Measurements from ENCODE around the gene USP24. TPM values are rescaled to one million over a fixed set of nuclear protein-coding genes. Genes with fewer than 3 reads are reported as not detected.

Gene USP24
- total and polyA plus RNA-seq, 10 of the 15 experiments (the other 5 are each of a cell fraction or from before 2014, with no cell fraction given) = 4.6 to 36.5 (median 25.3) TPM

GRCh38 chr1:55040083-55040932, 174.9 kb downstream of the USP24 start (continued):
- TF ChIP-seq, protein P1, sequence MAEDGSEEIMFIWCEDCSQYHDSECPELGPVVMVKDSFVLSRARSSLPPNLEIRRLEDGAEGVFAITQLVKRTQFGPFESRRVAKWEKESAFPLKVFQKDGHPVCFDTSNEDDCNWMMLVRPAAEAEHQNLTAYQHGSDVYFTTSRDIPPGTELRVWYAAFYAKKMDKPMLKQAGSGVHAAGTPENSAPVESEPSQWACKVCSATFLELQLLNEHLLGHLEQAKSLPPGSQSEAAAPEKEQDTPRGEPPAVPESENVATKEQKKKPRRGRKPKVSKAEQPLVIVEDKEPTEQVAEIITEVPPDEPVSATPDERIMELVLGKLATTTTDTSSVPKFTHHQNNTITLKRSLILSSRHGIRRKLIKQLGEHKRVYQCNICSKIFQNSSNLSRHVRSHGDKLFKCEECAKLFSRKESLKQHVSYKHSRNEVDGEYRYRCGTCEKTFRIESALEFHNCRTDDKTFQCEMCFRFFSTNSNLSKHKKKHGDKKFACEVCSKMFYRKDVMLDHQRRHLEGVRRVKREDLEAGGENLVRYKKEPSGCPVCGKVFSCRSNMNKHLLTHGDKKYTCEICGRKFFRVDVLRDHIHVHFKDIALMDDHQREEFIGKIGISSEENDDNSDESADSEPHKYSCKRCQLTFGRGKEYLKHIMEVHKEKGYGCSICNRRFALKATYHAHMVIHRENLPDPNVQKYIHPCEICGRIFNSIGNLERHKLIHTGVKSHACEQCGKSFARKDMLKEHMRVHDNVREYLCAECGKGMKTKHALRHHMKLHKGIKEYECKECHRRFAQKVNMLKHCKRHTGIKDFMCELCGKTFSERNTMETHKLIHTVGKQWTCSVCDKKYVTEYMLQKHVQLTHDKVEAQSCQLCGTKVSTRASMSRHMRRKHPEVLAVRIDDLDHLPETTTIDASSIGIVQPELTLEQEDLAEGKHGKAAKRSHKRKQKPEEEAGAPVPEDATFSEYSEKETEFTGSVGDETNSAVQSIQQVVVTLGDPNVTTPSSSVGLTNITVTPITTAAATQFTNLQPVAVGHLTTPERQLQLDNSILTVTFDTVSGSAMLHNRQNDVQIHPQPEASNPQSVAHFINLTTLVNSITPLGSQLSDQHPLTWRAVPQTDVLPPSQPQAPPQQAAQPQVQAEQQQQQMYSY (CRISPR knock-in tag; IDR thresholded peaks at IDR 0.05) = no peak

DNA sequence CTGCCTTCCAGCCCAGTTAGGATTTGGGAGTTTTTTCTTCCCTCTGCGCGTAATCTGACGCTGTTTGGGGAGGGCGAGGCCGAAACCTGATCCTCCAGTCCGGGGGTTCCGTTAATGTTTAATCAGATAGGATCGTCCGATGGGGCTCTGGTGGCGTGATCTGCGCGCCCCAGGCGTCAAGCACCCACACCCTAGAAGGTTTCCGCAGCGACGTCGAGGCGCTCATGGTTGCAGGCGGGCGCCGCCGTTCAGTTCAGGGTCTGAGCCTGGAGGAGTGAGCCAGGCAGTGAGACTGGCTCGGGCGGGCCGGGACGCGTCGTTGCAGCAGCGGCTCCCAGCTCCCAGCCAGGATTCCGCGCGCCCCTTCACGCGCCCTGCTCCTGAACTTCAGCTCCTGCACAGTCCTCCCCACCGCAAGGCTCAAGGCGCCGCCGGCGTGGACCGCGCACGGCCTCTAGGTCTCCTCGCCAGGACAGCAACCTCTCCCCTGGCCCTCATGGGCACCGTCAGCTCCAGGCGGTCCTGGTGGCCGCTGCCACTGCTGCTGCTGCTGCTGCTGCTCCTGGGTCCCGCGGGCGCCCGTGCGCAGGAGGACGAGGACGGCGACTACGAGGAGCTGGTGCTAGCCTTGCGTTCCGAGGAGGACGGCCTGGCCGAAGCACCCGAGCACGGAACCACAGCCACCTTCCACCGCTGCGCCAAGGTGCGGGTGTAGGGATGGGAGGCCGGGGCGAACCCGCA, 175.7 kb downstream of the USP24 start, which contains the start of gene PCSK9:
PCSK9 (plus strand) TSS at position 207 of the 741 bp plus-strand sequence; CDS start at position 497, 290 bp downstream.
- BruUV-seq (replicated peaks) = no TSS peak
- TF ChIP-seq BMI1 (IDR thresholded peaks at IDR 0.05; ENCODE audit: borderline replicate concordance) (no peak), HDAC6 (IDR thresholded peaks at IDR 0.05; ENCODE audit: unreplicated experiment) (no peak), JUNB (IDR thresholded peaks at IDR 0.05) (no peak), EGR1 (IDR thresholded peaks at IDR 0.05; ENCODE audit: borderline replicate concordance in 1 of 2, low read depth in 2 of 2, low read length in 2 of 2) (no peak), NFIC (IDR thresholded peaks at IDR 0.05; ENCODE audit: low read depth, low read length) (no peak), CHD2 (IDR thresholded peaks at IDR 0.05; ENCODE audit: borderline replicate concordance, low read depth, low read length) (no peak), POLR2A (IDR thresholded peaks at IDR 0.05; ENCODE audit: low read depth, low read length) (no peak), MYB (IDR thresholded peaks at IDR 0.05; ENCODE audit: borderline replicate concordance, low read depth, low read length) (no peak), TCF7 (IDR thresholded peaks at IDR 0.05; ENCODE audit: borderline replicate concordance) (no peak), CHD1 (IDR thresholded peaks at IDR 0.05; ENCODE audit: low read depth, low read length) (no peak), ZNF384 (IDR thresholded peaks at IDR 0.05; ENCODE audit: borderline replicate concordance, low read depth, low read length) (no peak)
- TF ChIP-seq, protein P2, sequence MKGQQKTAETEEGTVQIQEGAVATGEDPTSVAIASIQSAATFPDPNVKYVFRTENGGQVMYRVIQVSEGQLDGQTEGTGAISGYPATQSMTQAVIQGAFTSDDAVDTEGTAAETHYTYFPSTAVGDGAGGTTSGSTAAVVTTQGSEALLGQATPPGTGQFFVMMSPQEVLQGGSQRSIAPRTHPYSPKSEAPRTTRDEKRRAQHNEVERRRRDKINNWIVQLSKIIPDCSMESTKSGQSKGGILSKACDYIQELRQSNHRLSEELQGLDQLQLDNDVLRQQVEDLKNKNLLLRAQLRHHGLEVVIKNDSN (IDR thresholded peaks at IDR 0.05; ENCODE audit: borderline replicate concordance, extremely low read length, insufficient read depth, low read depth, low read length) = no peak
- CTCF ChIA-PET = no interaction called here
- 39% methylated on average over 55 of the region's 67 CpGs for WGBS (ENCODE audit: insufficient coverage, insufficient replicate concordance, low lambda C conversion rate, missing lambda C conversion rate)
- no peak within 1 kb of the TSS for H3K4me2 ChIP-seq (ENCODE audit: control insufficient read depth, insufficient read depth)
- intact Hi-C loops (cut with micrococcal nuclease; ENCODE audit: unreplicated experiment) (no loop called here), in situ Hi-C loops (cut with MboI) (no loop called here)
- SMC1A ChIA-PET (ENCODE audit: uncharacterized antibody, unreplicated experiment) = no interaction called here
- ATAC-seq (no peak), DNase-seq (ENCODE audit: low read depth, low spot score) (no peak), FAIRE-seq (no peak)
- no peak within 1 kb of the TSS for H3K9ac ChIP-seq (ENCODE audit: control insufficient read depth, insufficient read depth, low read length)
- no peaks in the 10 kb centered on the region for H3K4me1 ChIP-seq (ENCODE audit: control insufficient read depth, insufficient read depth, low read length)
- no peak within 1 kb of the TSS for H2AFZ ChIP-seq (ENCODE audit: control insufficient read depth, low read depth, low read length)
- no peak within 1 kb of the TSS for H3K27ac ChIP-seq (ENCODE audit: control insufficient read depth, insufficient read depth)
- H3K36me3 ChIP-seq (ENCODE audit: control insufficient read depth in 2 of 2, insufficient read depth in 2 of 2, low read length in 1 of 2) = no peaks in the 10 kb centered on the region
- H3K27me3 ChIP-seq (replicated peaks in 1 of 2; ENCODE audit: control insufficient read depth in 2 of 2, insufficient read depth in 2 of 2, low read length in 1 of 2) = peaks cover 4 to 10% of the 10 kb centered on the region in 2 experiments
- H3K79me2 ChIP-seq (ENCODE audit: control insufficient read depth, insufficient read depth, low read length) = no peaks in the 10 kb centered on the region
- POLR2A ChIA-PET = no interaction called here
- no peak within 1 kb of the TSS for H3K4me3 ChIP-seq
- no peaks in the 10 kb centered on the region for H3K9me3 ChIP-seq (replicated peaks; ENCODE audit: control insufficient read depth, insufficient read depth, low read length)
- RAD21 ChIA-PET (ENCODE audit: unreplicated experiment) = no interaction called here
- no peaks in the 10 kb centered on the region; the same call in 1 of the 2 replicates for H4K20me1 ChIP-seq (ENCODE audit: control insufficient read depth, insufficient read depth)

Measured in GM12878 (cell line).